HG03095 (cell line): Measurements from ENCODE around the gene TRIP6.
A peak's percentile ranks its signal among the peaks of the same experiment; 100 is the strongest.

Source experiments
- ATAC-seq: cut with Tn5 transposase; IDR thresholded peaks from one replicate; pipeline ENCODE4 v1.9.1; 2021; ENCODE audit warnings: moderate library complexity; ENCODE audit not compliant: unreplicated experiment

The TRIP6 gene

DNA sequence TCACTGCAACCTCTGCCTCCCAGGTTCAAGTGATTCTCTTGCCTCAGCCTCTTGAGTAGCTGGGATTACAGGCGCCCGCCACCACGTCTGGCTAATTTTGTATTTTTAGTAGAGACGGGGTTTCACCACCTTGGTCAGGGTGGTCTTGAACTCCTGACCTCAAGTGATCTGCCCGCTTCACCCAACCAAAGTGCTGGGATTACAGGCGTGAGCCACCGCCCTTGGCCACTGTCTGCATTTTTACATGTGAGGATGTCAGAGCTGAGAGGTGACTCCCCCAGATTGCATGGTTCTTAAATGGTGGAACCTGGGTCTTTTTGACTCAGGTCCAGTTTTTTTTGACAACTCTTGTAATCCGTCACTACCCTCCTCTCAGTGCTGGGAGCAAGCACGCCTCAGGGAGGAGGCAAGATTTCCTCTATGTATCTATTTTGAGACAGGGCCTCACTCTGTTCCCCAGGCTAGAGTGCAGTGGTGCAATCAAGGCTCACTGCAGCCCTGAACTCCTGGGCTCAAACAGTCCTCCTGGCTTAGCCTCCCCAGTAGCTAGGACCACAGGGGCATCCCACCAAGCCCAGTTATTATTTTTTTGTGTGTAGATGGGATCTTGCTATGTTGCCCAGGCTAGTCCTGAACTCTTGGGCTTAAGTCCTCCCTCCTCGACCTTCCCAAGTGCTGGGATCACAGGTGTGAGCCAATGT is 6.6 kb downstream of the TRIP6 start:
- ATAC-seq = no peak

GRCh38 chr7:100874300-100874576 is 7.1 kb downstream of the TRIP6 start:
- no peak for ATAC-seq

DNA sequence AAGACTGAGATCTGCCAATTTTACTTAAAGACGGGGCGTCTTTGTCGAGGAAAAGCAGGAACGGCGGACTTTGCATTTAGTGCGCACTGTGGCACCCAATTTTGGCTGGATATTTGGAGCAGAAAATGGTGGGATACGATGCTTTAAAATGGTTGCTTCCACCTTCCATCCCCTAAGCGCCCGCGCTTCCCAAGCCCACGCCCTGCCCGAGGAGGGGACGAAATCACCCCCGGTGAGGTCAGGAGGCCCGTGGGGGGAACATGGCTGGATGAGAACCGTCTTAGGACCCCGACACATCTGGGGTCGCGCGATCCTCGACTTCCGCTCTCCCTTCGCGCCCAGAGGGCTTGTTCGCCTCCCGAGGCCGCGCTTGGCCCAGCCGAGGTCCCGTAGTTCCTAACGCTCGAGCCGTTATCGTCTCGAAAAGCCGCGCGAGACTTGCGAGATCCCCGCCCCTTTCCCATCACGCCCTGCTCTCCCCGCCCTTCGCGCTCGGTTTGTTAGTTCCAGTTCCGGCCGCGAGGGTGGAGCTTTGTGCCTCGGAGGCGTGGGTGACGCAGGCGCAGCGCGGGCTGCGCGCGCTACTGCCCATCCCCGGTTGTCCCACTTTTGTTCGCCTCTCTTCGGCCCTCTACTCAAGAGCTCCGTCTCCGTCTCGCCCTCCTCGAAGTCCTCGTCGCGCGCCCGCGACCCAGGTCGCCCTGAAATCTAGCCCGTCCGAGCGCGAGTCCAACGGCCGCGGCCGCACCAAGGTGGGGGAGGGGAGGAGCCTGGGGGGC is 7.6 kb downstream of the TRIP6 start, which contains the start of gene SRRT:
TSS of gene SRRT (plus strand) at position 527 of the 779 bp plus-strand sequence. CDS start 488 bp downstream, outside the sequence.
- peak; percentile 90 for ATAC-seq

DNA sequence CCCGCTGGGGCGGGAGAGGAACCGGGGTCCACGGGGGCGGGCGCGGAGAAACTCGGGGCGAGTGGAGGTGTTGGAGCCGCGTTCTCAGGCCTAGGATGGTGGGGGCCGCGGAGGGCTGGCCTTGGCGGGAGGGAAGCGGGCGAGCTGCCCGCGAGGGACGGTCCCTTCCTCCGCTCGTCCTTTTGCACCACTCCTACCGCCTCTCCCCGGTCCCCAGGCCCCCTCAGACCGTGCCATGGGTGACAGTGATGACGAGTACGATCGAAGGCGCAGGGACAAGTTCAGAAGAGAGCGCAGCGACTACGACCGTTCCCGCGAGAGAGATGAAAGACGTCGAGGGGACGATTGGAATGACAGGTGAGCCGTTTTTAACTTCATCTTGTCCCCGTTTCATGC is 8.2 kb downstream of the TRIP6 start:
- peak; percentile 14 for ATAC-seq

- no peak for ATAC-seq
These were observed 10.8 kb downstream of the TRIP6 start for GRCh38 chr7:100878013-100878412.

DNA sequence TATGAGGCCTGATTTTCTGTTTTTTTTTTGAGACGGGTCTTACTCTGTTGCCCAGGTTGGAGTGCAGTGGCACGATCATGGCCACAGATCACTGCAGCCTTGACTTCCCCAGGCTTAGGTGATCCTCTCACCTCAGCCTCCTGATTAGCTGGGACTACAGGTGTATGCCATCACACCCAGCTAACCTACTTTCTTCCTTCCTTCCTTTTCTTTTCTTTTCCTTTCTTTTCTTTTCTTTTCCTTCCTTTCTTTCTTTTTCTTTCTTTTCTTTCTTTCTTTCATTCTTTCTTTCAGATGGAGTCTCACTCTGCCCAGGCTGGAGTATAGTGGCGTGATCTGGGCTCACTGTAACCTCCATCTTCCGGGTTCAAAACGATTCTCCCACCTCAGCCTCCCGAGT is 11.5 kb downstream of the TRIP6 start:
- ATAC-seq = no peak

DNA sequence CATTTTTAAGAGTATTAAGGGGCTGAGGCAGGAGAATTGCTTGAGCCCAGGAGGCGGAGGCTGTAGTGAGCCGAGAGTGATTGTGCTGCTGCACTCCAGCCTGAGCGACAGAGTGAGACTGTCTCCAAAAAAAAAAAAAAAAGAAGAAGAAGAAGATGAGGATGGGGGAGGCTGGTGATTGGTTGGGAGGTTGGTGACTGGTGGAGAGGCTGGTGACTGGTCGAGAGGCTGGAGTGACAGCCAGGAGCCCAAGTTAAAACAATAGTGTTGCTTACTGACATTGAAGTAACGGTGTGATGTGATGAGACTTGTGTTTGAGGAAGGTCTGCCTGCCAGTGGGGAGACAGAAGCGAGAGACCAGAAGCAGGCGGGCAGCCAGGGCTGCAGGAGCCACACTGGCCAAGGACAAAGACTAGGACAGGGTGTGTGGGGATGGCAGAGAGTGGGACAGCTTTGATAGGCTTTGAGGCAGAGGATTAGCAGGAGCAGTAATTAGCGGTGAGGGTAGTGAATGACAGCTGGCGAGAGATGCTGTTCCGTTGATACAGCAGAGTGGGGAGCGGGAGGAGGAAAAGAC is 12.6 kb downstream of the TRIP6 start:
- ATAC-seq = no peak

GRCh38 chr7:100880645-100881044 is 13.5 kb downstream of the TRIP6 start:
- ATAC-seq = no peak

- no peak for ATAC-seq
These were observed 13.9 kb downstream of the TRIP6 start for GRCh38 chr7:100881136-100881535.

DNA sequence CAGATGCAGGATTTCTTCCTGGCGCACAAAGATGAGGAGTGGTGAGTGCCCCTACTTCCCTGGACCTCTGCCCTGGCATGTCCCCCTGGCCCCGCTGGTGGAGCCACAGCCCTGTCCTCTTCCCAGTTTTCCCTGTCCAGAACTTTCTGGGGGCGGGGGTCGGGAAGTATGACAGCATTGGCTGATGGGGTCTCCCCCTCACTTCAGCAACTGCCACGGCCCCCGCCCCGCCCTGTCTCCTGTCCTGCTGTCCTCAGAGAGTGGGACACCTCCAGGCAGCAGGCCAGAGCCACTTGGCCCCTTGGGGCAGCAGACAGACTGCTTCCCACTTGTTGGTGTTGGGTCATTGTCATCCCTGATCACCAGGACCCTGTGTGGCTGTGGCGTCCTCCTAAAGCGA is 15.0 kb downstream of the TRIP6 start:
- no peak for ATAC-seq

GRCh38 chr7:100882785-100883526 is 15.8 kb downstream of the TRIP6 start:
- ATAC-seq = no peak

DNA sequence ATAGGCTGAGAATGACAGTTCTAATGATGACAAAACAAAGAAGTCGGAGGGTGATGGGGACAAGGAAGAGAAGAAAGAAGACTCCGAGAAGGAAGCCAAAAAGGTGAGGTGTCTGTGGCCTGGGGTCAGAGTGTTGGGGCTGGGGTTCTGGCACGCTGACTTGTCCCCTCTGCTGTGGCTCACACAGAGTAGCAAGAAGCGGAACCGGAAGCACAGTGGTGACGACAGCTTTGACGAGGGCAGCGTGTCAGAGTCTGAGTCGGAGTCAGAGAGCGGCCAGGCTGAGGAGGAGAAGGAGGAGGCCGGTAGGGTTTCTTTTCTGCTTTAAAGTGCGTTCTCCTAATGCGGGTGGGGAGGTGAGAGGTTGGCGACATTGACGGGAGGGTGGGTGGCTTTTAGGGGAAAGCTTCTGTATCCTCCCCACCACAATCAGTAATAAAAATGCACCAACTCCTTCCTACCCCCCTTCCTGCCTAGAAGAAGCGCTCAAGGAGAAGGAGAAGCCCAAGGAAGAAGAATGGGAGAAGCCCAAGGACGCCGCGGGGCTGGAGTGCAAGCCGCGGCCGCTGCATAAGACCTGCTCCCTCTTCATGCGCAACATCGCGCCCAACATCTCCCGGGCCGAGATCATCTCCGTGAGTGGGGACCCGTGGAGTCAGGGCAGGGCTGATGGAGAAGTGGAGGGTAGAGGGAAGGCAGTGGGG is 17.7 kb downstream of the TRIP6 start:
- no peak for ATAC-seq

- ATAC-seq = no peak
These were observed 18.4 kb downstream of the TRIP6 start for GRCh38 chr7:100885440-100886141.

GRCh38 chr7:100886142-100886935 is 19.2 kb downstream of the TRIP6 start:
- ATAC-seq = no peak

GRCh38 chr7:100886936-100887515 is 19.8 kb downstream of the TRIP6 start:
- ATAC-seq = no peak

DNA sequence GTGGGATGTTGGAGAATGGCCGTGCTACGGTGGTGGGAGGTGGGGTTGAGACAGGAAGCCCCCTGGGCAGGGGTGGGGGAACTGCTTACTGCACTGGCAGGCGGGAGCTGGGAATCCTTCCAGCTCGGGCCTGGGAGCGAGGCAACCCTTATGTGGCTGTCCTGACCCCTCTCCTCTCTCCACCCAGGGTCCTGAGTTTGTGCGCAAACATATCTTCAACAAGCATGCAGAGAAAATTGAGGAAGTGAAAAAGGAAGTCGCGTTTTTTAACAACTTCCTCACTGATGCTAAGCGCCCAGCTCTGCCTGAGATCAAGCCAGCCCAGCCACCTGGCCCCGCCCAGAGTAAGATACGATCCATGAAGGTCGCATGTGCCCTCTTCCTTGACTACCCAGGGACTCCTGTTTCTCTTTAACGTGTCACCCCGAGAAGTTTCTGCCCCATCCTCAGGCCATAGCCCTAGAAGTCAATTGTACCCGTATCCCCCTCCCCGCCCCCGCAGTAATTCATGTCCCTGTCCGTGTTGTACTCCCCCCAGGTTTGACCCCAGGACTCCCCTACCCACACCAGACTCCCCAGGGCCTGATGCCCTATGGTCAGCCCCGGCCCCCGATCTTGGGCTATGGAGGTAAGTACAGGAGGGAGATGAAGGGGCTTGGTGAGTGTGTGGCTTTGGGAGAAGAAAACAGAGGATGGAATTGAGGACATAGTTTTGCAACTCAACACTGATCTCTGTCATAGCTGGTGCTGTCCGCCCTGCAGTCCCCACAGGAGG is 20.5 kb downstream of the TRIP6 start:
- peak; percentile 36 for ATAC-seq

GRCh38 chr7:100888291-100888987 is 21.3 kb downstream of the TRIP6 start:
- no peak for ATAC-seq
